ENCODE results near the gene GSTA4.
A peak's percentile ranks its signal among the peaks of the same experiment; 100 is the strongest.

The GSTA4 gene, protein sequence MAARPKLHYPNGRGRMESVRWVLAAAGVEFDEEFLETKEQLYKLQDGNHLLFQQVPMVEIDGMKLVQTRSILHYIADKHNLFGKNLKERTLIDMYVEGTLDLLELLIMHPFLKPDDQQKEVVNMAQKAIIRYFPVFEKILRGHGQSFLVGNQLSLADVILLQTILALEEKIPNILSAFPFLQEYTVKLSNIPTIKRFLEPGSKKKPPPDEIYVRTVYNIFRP

DNA sequence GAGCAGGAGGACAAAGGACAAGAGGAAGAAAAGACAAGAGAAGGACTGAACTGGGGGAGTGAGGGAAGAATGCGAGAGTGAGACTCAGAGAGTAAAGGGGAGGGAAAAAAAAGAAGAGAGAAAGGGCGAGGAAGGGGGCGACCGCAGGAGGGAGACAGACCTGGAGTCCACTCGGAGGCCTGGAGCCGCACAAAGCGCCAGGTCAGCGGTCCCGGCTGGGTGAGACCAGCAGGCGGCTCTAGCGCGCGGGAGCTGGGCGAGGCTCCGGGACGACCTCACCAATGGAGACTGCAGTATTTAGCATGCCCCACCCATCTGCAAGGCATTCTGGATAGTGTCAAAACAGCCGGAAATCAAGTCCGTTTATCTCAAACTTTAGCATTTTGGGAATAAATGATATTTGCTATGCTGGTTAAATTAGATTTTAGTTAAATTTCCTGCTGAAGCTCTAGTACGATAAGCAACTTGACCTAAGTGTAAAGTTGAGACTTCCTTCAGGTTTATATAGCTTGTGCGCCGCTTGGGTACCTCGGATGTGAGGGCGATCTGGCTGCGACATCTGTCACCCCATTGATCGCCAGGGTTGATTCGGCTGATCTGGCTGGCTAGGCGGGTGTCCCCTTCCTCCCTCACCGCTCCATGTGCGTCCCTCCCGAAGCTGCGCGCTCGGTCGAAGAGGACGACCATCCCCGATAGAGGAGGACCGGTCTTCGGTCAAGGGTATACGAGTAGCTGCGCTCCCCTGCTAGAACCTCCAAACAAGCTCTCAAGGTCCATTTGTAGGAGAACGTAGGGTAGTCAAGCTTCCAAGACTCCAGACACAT, at the start of gene GSTA4:
TSS of gene GSTA4 (minus strand) at position 196 of the 824 bp plus-strand sequence. CDS start 1,041 bp downstream, outside the sequence.
- DNase-seq (ENCODE audit: low read depth, low spot score) = peak; percentile 99

DNA sequence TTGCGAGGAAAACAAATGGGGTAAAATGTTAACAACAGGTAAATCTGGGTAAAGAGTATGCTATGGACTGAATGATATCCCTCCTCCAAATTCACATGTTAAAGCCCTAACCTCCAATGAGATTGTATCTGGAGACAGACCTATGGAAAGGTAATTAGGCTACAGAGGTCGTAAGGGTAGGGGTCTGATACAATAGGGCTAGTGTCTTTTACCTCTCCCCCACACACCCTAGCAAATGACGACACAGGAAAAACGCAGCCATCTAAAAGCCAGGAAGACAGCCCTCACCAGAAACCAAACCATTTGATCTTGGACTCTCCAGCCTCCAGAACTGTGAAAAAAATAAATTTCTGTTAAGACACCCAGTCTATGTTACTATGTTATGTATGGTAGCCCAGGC, 49.5 kb upstream of the GSTA4 start:
- peak; percentile 8 for DNase-seq (ENCODE audit: low read depth, low spot score)

DNA sequence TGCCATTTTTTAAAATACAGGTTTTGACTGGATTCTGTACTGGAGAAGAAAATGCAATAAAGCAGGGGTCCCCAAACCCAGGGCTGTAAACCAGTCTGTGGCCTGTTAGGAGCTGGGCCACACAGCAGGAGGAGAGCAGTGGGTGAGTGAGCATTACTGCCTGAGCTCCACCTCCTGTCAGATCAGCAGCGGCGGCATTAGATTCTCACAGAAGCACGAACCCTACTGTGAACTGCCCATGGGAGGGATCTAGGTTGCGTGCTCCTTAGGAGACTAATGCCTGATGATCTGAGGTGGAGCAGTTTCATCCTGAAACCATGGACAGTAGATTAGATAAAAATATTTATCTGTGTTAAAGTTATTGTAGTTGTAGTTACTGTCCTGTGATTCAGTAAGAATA, 49.0 kb upstream of the GSTA4 start:
- DNase-seq (ENCODE audit: low read depth, low spot score) = peak; percentile 46

DNA sequence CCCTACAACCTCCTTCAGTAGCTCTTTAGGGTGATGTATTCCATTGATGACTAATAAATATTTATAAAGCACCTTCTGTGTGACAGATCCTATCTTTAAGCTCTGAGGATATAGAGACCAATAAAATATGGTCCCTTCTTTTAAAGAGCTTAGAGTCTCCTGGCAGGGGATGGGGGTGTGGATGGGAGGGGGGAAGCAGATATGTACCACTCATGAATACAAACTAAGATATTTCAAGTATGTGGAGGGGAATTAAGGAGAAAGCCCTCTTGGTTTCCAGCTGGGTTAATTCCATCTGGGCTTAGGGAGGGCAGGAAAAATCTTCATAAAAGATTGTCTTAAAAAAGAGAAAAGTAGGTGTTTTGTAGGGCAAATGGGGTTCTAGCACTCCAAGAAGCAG, 48.5 kb upstream of the GSTA4 start:
- peak; percentile 9 for DNase-seq (ENCODE audit: low read depth, low spot score)

DNA sequence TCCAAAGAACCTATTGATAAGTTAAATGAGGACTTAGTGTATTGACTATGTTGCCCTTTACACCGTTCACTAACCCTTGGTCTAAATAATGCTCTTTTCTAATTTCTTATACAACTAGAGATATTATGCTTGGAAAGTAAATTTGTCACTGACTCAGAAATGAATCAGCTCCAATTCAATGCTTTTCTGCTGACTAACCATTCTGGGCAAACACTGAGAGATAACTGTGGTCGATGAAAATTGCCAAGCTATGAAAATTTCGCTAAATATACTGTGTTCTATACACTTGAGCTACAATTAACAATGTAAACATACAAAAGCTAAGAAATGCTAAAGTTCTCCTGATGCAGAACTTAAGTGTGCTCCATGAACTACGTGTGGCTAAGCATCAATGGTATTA, 47.0 kb upstream of the GSTA4 start:
- no peak for DNase-seq (ENCODE audit: low read depth, low spot score)

DNA sequence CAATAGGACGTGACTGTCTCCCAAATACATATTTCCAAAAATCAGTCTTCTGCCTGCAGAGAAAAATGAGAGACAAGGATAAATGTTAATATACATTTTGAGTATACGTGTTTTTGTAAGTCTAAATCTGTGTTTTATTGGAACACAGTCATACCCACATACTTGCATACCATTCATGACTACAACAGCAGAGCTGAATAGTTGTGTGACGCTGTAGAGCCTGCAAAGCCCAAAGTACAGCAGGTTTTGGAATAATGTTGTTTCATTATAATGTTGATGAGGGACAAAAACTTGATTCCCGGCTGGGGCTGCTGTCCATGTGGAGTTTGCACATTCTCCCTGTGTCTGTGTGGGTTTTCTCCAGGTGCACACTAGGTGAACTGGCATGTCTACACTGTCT, 46.3 kb upstream of the GSTA4 start:
- DNase-seq (ENCODE audit: low read depth, low spot score) = no peak

DNA sequence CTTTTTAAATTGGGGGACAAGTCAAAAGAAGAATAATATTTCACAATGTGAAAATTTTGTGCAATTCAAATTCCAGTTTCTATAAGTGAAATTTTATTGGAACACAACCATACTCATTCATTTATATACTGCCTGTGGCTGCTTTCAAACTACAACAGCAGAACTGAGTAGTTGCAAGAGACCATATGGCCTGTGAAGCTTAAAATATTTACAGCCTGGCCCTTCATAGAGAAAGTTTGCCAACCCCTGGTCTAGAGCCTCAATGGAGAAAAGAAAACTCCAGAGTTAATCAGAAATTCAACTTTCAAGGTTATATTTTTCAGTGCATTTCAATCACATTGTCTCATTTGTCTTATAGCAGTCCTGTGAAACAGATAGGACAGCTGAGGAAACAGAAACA, 43.5 kb upstream of the GSTA4 start:
- no peak for DNase-seq (ENCODE audit: low read depth, low spot score)

DNA sequence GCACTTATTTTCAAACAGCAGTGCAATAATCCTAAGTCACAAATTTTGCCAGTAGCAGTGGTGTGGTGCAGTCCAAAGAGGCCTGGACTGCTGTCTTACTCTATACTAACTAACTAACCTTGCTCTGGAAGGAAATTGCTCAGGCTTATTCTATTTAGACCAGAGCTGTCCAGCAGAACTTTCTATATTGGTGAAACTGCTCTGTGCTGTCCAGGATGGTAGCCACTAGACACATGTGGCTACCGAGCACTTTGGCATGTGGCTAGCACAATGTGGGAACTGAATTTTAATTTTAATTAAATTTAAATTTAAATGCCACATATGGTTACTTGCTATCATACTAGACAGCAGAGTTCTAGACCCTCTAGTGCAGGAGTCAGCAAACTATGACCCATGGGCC, 43.1 kb upstream of the GSTA4 start:
- DNase-seq (ENCODE audit: low read depth, low spot score) = no peak

DNA sequence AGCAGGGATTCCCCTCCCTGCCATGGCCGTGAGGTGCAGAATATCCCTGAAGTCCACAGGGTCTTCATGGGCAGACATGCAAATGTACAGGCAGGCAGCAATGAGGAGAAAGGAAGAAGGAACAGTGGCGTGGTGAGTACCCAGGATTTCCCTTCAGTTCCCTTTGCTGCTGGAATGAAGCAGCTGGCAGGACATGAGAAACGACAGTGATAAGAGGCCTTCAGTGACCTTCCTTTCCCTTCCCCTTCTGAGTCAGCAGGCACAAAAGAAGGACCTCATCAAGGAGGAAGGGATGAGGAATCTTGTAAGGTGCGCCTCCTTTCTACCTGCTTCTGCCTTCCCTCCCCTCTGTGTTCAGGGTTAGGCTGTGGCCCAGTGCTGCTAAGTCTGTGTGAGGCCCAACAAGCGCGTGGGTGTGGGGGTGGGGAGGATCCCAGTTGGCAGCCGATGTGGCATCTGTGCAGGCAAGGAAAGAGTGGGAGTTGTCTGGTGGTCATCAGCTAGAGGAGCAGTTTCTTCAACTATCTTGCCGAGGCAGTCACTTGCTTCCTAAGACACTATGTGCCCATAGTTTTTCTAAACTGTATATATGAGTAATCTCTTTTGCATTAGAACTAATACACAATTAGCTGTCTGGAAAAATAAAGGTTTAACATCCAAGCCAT, 40.6 kb upstream of the GSTA4 start:
- DNase-seq (ENCODE audit: low read depth, low spot score) = no peak

DNA sequence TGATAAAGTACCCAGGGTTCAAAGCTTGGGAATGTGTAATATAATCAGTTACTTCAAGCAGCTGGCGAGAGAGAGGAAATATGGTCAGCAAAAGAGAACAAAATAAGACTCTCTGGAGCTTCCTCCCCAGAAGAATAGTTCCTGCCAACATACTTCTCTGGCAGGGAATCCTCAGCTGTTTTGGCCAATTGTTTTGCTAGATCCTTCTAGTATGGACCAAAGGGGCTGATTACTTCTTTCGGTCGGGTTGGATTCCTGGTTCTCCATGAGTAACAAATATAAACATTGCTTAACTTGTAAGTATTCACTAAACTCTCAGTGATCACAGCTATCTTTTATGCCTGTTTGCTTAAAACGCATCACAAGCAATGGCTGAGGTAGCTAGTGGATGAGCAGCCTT, 38.7 kb upstream of the GSTA4 start:
- no peak for DNase-seq (ENCODE audit: low read depth, low spot score)

DNA sequence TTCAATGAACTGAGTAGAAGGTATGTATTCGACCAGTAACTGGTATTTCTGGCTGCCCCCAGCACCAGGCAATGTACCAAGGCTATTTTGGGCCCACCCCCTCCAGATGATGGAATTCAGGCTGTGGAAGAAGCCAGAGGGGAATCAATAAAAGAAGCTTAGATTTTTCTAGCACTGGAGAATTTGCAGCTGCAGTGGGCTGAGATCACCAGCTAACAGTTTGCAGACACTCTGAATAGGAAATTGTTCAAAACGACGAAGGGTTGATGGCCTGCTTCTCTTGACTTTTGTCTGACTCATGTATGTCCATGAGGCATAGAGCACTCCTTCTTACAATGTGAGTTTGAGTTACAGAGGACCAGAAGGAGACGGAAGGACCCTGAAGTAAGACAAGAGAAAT, 37.8 kb upstream of the GSTA4 start:
- no peak for DNase-seq (ENCODE audit: low read depth, low spot score)

DNA sequence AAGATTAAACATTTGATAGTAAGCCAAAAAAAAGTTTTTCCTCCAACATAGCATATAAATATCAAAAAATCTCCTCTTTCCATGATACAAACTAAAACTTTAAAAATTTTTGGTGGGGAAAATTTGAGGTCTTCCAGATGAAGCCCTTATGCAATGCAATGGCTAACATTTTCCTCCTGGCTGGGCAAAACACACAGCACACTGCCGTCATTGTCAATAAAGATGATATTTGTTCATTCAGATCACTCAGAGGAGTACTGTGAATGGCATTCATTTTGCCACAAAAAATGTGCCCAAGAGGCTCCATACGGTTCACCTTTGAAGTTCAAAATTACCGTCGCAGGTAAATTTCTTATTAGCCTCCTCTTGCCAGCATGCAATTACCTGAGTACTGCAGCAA, 36.2 kb upstream of the GSTA4 start:
- no peak for DNase-seq (ENCODE audit: low read depth, low spot score)

DNA sequence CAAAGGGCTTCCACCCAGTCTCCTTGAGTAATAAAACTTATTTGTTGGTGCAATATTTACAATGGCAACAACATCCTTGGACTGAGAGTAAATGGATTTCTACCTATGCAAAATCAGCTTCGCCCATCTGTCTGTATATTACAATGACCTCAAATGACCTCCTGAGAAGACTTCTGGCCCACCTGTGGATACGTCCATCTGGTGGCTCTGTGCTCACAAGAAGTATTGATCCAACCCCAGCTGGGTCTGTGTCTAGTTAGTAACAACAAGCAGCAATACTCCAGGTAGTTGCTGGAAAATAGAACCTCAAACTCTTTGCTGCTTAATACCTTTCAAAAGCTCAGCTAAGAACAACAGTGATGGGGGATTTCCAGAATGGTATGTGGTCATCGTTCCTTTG, 34.7 kb upstream of the GSTA4 start:
- no peak for DNase-seq (ENCODE audit: low read depth, low spot score)

DNA sequence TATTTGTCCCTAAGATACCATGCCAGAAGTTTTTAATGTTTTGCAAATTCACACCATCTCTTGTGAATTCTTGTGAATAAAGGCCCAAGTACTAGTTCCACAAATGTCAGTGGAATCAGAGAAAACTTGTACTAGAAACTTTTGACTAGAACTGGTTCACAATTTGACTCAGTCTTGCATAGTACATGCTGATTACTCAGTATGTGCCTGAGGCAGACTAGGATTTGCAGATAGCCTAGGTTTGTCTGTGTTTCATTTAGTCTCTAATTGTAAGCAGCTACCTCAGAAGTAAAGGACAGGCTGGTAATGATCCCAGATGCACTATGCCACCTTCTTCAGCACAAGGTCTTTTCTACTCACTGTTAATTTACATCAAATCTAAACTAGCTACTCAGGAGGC, 34.2 kb upstream of the GSTA4 start:
- no peak for DNase-seq (ENCODE audit: low read depth, low spot score)

DNA sequence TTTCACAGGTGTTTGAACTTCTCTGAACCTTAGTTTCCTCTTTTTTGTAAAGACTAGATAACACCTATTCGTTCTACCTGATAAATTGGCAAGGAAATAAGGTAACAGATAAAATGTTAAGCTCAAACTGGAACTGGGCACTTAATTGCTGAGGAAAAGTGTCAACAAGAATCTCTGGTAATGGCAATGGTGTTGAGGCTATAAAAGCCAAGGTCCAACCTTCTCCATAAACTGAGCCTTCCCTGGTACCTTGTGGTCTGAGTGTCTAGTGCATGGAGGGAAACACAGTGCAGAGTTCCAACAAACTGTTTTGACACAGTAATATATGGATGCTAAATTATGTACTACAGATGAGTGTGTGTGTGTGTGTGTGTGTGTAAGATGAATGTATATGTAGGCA, 33.4 kb upstream of the GSTA4 start:
- DNase-seq (ENCODE audit: low read depth, low spot score) = no peak

DNA sequence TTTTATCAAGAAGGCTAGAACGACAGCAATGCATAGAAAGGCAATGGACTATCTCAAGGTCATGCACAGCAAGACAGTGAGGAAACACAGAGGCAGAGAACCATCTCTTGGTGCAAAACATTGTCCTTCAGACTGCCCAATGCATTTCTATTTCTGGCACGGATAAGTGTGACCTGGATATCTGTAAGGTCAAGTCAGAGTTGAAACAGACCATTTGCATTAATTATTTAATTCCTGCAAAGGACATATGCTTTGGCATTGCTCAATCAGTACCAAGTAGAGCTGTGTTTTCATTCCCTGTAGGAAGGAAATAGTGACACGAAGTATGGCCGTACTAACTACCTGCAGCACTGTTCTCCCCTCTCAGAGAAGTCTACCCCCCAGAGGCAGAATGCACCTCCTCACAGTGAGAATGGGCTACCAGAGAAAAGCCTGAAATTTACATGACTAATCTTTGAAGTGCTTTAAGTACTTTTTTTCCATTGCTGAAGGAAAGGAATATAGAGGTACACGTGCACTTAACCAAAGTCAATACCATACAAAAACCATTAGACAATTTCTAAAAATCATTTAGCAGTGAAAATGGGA, 32.1 kb upstream of the GSTA4 start:
- no peak for DNase-seq (ENCODE audit: low read depth, low spot score)

DNA sequence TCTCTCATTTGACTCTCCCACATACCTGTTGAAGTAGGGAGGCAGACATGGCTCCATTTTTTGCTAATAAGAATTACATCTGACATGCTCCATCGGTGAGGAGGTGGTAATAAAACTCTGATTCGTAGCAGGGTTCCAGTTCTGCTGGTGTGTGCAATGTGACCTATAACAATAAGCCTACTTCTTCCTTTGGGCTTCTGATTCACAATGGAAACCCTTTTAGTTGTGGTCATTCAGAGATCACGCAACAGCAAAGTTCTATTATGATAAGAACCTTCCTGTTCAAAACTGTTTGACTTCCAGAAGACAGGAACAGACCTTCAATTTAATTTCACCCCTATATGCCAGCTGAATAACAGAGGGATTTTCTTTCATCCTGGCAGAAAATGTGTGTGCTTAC, 31.4 kb upstream of the GSTA4 start:
- no peak for DNase-seq (ENCODE audit: low read depth, low spot score)

DNA sequence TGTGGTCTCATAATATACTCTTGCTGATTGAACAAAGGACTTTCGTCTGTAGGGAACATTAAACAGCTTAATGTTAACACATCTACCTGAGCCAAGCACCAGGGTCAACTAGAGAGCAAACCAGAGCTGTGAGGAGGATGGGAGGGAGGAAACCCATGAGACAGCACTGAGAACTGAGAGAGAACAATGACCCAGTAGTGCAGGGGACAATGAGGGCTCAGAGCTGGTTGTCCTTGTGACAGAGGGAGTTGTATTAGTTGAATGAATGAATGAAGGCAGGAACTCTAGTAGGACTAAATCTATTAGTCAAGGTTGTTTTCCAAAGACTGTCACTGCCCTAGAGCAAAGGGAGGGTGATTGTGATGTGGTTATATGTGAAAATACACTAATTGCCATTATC, 28.2 kb upstream of the GSTA4 start:
- no peak for DNase-seq (ENCODE audit: low read depth, low spot score)

DNA sequence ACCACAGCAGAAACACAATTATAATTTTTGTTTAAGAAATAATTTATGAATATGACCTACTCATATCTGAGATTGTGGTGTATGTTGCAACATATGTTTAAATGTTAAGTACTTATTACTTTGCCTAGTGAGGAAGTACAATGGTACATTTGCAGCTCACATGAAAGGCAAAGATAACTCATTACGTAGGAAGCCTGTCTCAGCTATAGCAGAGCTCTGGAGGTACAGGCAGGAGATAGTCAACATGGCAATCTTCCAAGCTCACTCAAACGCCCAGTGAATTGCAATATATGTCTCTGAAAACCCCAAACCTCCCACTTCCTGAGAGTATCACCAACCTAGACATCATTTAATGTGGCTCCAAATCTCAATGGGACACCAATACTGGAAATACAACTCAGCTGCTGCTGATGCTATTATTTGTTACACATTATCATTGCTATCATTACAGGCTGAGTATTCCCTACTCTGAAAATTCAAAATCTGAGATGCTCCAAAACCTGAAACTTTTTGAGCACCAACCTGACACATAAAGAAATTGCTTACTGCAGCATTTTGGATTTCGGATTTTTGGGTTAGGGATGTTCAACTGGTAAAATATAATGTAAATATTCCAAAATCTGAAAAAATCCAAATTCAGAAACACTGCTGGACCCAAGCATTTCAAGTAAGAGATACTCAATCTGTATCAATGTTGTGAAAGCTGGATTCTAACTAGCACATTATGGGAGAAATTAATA, 25.1 kb upstream of the GSTA4 start:
- DNase-seq (ENCODE audit: low read depth, low spot score) = no peak

DNA sequence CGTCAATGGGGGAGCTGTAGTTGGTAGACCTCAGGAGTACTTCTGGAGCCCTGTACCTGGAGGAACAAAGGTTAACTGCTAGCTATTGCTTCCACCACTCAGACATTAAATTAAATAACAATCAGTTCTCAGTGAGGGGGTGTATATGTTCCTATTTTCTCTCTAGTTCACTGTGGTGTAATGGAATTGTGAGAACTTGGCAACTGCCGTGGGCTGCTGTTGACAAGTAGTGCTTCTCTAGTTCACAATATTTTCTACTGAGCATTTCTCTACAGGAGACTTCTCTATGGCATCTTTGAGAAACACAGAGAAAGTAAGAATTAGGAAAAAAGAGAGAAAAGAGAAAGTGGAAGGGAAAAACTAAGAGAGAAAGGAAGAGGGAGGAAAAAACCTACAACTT, 23.4 kb upstream of the GSTA4 start:
- DNase-seq (ENCODE audit: low read depth, low spot score) = no peak

DNA sequence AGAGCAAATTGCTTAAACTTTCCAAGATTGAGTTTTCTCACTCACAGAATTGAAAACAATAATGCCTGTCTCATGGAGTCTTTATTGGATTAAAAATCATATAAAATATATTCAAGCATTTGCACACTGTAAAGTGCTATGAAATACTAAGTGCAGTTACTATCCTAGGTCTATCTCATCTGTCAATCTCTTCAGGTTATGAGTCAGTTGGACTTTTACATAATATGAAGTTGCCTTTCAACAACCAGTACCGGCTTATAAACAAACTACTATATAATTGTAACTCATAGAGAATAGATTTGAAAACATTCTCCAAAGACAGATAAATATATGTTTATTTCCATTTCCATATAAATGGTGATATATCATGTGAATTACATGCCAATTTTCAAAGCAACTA, 20.4 kb upstream of the GSTA4 start:
- no peak for DNase-seq (ENCODE audit: low read depth, low spot score)

DNA sequence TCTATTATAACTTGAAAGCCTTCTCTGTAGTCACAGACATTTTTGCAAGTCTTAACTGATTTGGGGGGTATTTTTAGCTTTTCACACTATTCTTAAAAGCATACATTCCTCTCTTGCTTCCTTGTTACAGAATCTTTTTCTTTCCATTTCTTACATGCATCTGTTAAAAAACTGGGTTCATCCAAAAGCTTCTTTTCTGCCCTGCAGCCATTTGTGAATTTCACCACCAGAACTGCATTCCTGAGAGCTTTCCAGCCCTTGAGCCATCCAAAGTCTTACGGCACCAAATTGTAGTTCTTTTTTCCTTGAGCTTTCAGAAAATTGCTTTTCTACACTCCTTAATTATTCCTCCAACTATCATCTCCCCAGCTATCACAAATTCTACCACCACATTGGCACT, 19.7 kb upstream of the GSTA4 start:
- DNase-seq (ENCODE audit: low read depth, low spot score) = peak; percentile 31

All from ELF-1 (cell line).